Ureter (tissue), 1 donor: ENCODE data around the gene HSBP1L1. TPM values are rescaled to one million over a fixed set of nuclear protein-coding genes. Genes with fewer than 3 reads are reported as not detected.
"Not testable (repeated sequence)": the region's sequence is repeated elsewhere in the genome, so short reads cannot be mapped to it uniquely, and the experiment has no call there.

Source experiments
- DNase-seq: peaks from one replicate; pipeline ENCODE4 v3.0.0-alpha.2; 2020; ENCODE audit warnings: low spot score
- total RNA-seq: library from RNA; stranded (reverse); gene quantifications from one replicate; pipeline ENCODE4 v1.2.4, GENCODE V29; 2023
- donor health status: DM: yes; HTN: yes; CAD: no.

HSBP1L1 gene
- total RNA-seq, 1 donor from 2014 or later, result 29.5 TPM

DNA sequence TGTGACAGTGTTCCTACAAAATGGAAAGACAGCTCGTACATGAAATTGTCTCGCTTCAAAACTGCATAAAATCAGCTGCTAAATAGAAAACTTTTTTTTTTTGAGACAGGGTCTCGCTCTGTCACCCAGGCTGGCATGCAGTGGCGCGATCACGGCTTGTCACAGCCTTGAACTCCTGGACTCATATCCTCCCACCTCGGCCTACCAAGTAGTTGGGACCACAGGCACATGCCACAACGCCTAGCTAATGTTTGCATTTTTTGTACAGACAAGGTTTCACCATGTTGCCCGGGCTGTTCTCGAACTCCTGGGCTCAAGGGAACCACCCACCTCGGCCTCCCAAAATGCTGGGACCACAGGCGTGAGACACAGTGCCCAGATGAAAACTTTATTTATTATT lies 20.7 kb downstream of the HSBP1L1 start:
- DNase-seq, result no peak

DNA sequence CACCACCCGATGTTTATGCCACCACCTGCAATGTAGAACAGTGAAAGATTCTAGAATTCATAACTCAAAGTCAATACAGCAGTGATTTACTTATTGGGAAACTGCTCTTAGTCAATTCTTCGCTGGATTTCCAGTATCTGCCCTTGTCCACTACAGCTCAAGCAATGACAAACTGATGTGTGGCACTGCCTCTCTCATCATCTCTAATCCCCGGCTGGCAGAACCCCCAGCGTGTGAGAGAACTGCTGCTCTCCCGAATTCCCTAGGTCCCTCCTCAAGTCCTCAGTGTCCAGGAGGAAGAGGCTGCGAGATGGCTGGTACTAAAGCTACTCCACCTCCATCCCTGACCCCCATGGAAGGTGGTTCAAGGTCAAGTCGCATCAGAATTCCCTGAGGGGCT lies 22.3 kb downstream of the HSBP1L1 start:
- no peak for DNase-seq

DNA sequence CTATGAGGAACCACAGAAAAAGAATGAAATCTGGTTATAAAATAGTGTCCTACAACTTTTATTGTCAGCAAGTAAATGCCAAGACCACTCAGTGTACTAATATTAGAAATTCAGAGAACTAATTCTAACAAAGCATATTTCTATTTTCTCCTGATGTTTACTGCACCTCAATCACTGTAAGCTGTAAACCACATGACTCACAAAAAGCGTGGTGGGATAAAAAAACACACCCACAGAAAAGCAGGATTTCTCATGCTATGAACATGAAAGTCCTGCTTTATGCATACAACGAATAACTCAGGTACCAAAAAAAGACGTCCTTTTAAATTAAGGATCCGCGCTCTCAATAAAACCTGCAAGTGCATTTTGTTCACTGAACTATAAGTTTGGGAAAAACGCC lies 23.1 kb downstream of the HSBP1L1 start:
- no peak for DNase-seq

DNA sequence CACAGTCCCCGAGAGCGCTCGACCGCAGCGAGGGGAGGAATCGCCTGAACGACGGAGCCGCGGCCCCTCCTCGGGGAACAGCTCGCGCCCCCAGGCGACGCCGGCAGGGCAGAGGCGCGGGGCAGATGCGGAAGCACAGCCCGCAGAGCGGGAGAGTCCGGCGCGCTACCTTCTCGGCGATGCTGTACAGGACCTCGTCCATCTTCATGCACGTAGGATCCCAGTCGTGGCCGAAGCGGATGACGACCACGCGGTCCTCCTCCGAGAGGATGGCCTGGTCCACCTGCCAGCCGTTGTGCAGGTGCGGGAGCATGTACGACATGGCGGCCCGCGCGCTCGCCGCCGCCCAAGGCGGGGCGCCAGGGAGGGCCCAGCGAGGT lies 23.6 kb downstream of the HSBP1L1 start:
- DNase-seq, result peak; percentile 52

DNA sequence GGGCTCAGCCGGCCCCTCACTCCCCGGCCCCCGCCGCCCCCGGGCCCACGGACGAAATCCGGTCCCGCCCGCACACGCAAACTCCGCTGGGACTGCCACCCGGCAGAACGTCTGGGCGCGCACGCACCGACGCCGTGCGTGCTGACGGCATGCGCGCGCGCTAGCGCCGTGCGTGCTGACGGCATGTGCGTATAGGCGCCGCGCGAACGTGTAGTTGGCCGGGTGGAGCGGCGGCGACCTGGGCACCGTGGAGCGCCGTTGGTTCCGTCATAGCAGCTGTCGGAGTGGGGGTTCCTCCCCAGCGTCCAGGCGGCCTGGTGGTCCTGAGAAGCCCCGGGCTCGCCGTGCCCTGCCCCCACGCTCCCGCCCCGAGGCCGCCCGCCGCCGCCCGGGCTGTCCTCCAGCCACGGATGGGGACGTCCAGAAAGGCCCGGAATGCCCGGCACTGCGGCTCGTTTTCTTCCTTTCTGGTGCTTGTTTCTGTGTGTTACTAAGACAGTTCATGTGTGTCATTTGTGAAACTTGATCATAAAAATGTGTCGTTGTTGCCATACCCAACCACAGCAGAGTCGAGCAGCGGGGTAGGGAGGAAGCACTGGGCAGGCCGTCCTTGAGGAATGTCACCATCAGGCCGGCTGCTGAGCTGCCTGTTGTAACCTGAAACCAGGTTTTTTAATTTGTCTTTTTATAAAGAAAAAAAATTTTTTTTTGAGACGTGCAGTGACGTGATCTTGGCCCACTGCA lies 24.2 kb downstream of the HSBP1L1 start, which contains the start of gene TXNL4A:
TXNL4A (minus strand) TSS at position 113 of the 744 bp plus-strand sequence. CDS start 171 bp downstream, outside the sequence.
- peak; percentile 86 for DNase-seq

DNA sequence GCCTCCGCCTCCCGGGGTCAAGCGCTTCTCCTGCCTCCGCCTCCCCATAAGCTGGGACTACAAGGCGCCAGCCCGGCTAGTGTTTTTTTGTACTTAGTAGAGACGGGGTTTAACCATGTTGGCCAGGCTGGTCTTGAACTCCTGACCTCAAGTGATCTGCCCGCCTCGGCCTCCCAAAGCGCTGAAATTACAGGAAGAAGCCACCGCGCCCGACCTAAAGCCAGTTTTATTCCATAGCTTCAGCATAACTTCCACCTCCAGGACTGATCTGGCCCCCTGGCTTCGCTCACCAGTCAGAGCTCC lies 24.7 kb downstream of the HSBP1L1 start:
- DNase-seq, result no peak

DNA sequence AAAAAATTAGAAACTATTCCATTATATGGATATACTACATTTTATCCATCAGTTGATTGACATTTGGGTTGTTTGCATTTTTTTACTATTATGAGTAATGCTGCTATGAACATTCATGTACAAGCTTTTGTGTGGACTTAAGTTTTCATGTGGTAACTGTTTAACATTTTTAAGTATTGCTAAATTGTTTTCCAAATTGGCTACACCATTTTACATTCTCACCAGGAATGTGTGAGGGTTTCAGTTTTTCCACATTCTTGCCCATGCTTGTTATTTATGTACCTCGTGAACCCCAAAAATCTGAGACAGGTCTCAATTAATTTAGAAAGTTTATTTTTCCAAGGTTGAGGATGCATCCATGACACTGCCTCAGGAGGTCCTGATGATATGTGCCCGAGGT lies 27.1 kb downstream of the HSBP1L1 start:
- DNase-seq, result no peak

DNA sequence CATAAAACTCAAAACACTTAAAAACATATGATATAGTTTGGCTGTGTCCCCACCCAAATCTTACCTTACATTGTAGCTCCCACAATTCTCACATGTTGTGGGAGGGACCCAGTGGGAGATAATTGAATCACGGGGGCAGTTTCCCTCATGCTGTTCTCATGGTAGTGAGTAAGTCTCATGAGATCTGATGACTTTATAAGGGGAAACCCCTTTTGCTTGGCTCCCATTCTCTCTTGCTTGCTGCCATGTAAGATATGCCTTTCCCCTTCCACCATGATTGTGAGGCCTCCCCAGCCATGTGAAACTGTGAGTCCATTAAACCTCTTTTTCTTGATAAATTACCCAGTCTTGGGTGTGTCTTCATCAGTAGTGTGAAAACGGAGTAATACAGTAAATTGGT lies 35.3 kb downstream of the HSBP1L1 start:
- DNase-seq, result not testable (repeated sequence)

DNA sequence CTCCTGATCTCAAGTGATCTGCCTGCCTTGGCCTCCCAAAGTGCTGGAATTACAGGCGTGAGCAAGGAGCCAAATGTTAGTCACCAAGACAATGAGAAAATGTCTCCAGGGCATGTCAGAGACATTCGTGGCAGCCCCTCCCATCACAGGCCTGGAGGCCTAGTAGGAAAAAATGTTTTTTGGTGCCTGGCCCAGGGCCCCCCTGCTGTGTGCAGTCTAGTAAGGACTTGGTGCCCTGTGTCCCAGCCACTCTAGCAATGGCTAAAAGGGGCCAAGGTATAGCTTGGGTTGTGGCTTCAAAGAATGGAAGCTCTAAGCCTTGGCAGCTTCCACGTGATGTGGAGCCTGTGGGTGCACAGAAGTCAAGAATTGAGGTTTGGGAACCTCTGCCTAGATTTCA lies 36.4 kb downstream of the HSBP1L1 start:
- DNase-seq, result no peak

DNA sequence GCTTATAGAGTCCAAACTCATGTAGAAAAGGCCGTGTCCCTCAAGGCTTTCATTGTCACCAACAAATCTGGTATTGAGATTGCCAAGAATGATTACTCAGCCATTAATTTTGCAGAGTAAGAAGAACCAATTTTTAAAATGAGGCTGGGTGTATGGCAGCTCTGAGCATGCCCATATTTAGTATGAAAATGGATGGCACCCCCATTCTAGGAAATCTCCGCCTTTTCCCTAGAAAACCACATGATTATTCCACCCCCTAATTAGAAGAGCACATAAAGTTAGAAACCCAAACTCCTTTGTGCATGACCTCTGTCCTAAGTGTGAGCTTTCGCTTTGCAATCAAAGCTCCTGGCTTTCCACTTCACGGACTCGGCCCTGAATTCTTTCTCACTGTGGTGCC lies 38.0 kb downstream of the HSBP1L1 start:
- DNase-seq, result no peak

DNA sequence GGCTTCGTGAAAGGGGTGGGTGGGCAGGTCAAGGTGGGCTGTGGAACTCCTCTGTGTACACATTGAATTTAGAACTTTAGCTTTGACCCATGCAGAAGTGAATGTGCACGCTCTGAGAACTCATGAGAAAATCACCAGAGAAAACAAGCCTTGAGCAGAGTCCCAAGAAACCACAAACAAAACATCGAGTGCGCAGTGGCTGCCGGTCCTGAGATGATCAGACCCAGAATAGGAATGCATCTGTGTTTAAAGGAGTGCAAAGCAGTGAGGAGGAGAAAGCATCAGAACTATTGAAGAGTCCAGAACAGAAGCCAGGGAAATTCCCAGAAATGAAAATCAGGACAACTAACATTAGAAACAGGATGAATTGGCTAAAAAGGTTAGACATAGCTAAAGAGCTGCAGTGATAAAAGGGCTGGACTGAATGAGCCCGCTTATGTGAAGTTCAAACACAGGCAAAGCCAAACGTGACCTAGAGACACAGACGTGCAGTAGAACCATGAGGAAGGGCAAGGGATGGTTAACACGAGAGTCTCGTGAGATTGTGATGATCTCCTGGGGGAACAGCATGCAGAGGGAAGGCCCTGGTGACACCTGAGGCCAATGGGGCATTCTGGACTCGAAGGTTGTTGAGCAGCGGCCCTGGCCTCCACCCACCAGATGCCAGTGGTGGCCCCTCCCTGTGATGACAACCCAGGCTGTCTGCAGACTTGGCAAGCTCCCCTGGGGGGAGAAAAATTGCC lies 40.3 kb downstream of the HSBP1L1 start:
- DNase-seq, result no peak

DNA sequence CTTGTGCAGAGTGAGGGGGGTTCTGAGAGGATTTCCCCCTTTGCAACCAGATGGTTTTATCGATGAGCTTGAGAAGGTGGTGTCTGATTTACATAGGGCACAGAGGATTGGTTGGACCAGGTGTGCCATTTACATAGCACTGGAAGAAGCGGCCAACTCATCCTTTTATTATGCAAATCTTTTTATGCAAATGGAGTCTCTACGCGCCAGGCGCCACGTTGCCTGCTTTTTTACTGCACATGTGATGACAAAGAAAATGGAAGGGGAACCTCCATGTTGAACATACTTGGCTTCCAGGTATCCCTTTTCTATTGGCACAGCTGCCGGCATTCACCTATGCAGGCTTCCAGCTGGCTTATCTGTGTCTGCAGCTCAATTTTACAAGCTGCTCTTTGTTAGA lies 42.3 kb downstream of the HSBP1L1 start:
- no peak for DNase-seq

DNA sequence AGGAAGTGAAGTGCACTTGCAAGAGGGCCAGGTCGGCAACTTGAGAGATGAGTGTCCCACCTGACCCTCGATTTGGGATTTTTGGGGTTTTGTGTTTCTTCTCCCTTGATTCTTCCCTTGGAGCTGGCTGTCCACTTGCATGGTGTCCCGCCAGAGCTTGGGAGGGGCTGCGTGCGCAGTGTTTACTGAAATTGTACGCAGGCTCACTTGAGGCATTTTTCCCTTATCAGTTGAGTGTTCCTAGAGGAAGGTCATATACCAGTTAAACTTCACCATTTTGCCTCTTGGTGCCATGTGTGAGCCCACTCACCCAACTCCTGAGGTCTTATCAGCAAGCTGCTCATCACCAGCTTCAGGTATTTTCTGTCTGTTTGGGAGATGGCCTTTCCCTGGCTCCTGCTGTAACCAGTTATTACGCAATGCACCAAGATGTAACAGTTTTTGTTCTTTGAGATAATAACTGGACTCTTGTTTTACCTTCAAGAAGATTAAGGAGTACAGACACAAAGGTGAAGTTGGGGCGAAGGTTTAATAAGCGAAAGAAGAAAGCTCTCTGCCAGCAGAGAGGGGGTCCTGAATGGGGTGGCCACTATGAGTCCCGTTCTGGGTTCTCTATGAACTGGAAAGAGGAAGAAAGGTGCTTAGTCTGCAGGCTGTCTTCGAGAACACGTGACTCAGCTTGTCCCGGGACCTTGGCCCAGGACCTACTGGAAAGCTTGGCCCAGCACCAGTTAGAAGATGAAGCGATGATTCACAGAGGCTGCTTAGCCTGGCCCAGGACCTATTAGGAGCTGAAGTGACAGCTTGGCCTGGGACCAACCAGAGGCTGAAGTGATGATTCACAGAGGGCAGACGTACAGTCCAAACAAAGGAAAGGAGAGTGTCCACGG lies 45.5 kb downstream of the HSBP1L1 start:
- DNase-seq, result peak; percentile 53

DNA sequence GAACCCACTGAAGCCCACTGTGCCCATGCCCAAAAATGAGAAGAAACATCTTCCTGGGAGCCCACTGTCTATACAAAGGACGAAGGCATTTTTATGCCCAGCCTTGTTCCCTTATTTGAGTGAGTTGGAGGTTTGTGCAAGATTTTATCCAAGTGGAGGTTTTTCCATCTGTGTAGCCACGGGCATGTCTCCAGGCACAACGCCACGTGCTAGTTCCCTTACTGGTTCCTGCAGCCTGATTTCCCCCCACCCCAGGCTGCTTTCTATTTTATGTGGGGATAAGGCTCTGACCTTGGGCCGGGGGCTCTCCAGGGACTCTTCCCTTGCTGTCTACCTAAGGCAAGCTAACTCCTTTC lies 46.1 kb downstream of the HSBP1L1 start:
- DNase-seq, result no peak

DNA sequence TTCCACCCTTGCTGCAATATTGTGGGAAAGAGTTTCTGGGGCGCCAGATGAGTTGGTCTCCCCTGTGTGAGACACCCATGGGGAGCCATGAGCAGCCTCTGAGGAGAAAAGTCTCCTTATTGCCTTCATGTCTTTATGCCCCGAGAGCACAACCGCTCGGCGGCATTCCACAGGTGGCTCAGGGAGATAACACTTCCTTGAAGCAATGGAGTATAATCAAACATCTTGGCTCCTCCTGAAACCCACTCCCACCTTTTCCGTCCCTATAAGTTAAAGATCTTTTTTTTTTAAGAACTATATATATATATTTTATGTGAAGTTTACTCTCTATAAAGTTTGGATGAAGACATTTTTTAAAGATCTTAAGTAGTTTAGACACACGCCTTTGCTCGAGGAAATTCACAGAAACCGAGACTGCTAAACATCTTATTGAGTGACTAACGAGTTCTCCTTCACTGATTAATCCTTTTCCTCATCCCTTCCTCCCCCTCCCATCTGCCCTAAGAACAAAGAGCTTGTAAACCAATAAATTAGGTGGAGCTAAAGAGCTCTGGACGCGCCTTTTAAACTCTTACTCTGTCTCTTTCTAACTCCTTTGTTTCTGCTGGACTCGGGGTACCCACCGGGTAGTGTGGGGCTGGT lies 47.2 kb downstream of the HSBP1L1 start:
- not testable (repeated sequence) for DNase-seq

DNA sequence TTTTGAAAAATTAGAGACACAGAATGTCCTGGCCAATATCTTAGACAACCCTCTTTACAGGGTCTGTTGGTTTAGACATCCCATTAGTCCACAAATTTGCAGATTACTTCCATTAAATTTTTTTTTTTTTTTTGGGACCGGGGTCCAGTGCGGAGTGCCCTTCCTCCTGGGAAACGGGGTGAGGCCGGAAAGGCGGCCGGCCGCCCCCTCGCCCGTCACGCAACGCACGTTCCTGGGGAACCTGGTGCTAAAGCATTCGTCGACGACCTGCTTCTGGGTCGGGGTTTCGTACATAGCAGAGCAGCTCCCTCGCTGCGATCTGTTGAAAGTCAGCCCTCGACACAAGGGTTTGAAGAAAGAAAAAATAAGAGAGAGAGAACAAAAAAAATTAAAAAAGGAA lies 48.3 kb downstream of the HSBP1L1 start:
- no peak for DNase-seq

Other genes with a start within 250 kb of the HSBP1L1 start
- gene KCNG2, start 166.7 kb upstream of the HSBP1L1 start, total RNA-seq, result not detected
- 37.4 TPM for gene SLC66A2, start 13.0 kb upstream of the HSBP1L1 start, total RNA-seq
- 82.1 TPM for gene TXNL4A, start 23.9 kb downstream of the HSBP1L1 start, total RNA-seq
- 35.7 TPM for gene RBFA, start 69.8 kb downstream of the HSBP1L1 start, total RNA-seq
- gene ADNP2, start 144.6 kb downstream of the HSBP1L1 start, total RNA-seq, result 28.0 TPM